ENCODE measurements around the gene MRFAP1L1.
"Not testable (repeated sequence)": the region's sequence is repeated elsewhere in the genome, so short reads cannot be mapped to it uniquely, and the experiment has no call there.

MRFAP1L1 gene

DNA sequence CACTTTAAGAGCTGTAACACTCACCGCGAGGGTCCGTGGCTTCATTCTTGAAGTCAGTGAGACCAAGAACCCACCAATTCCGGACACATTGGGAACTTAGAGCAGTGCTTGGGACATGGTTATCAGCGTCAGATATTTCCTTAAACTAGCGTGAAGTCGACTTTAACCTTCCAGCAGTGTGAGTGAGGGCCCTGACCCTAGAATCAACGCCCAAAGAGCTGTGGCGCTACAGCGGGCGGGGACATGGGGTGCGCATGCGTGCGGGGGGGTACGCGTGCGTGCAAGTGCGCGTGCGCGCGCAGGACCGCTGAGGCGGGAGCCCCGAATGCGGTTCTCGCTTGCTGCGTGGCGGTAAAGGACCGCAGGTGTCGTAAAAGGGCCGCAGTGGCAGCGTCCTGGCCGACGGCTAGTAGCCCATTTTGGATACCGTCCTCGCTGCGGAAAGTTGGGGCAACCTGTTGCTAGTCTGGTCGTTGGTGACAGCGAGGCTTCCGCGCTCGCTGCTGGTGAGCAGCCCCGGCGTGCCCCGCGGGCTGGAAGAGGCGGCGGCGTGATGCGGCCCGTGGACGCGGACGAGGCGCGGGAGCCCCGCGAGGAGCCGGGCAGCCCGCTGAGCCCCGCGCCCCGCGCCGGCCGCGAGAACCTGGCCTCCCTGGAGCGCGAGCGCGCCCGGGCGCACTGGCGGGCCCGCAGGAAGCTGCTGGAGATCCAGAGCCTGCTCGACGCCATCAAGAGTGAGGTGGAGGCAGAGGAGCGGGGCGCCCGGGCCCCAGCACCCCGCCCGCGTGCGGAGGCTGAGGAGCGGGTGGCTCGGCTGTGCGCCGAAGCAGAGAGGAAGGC, 35.8 kb downstream of the MRFAP1L1 start:
- peak overlapping the region; percentile 78 for H3K27ac ChIP-seq (ENCODE audit: low read depth, low read length)
- H3K4me1 ChIP-seq (ENCODE audit: control insufficient read depth, low read length) = peaks cover 36% of the 10 kb centered on the region
- peaks cover 14% of the 10 kb centered on the region; the same call in 1 of the 2 replicates for H4K20me1 ChIP-seq (ENCODE audit: control insufficient read depth, insufficient read depth, low read depth, low read length)
- H3K79me2 ChIP-seq (ENCODE audit: control insufficient read depth, low read length) = peaks cover 46% of the 10 kb centered on the region
- peak overlapping the region; percentile 80 for H3K4me3 ChIP-seq (ENCODE audit: low read length)
- H3K4me2 ChIP-seq (ENCODE audit: low read length) = peak overlapping the region; percentile 64
- H3F3A ChIP-seq (ENCODE audit: control insufficient read depth, insufficient read depth) = no peaks in the 10 kb centered on the region
- no peaks in the 10 kb centered on the region for H3K9me3 ChIP-seq (ENCODE audit: control insufficient read depth, insufficient read depth, low read length)
- H3K27me3 ChIP-seq (ENCODE audit: control insufficient read depth, low read length) = no peaks in the 10 kb centered on the region
- H3K36me3 ChIP-seq (ENCODE audit: control insufficient read depth, low read length) = peaks cover 34% of the 10 kb centered on the region
- no peak for TF ChIP-seq EZH2phosphoT487 (IDR thresholded peaks at IDR 0.05; ENCODE audit: borderline replicate concordance, low read length)
- H3K9me2 ChIP-seq (replicated peaks; ENCODE audit: control insufficient read depth, low read length) = no peaks in the 10 kb centered on the region

DNA sequence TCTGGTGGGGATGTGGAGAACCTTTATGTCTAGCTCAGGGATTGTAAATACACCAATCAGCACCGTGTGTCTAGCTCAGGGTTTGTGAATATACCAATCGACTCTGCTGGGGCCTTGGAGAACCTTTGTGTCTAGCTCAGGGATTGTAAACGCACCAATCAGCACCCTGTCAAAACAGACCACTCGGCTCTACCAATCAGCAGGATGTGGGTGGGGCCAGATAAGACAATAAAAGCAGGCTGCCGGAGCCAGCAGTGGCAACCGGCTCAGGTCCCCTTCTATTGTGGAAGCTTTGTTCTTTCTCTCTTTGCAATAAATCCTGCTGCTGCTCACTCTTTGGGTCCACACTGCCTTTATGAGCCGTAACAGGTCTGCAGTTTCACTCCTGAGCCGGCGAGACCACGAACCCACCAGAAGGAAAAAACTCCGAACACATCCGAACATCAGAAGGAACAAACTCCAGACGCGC, 36.4 kb downstream of the MRFAP1L1 start:
- not testable (repeated sequence) for H3K27me3 ChIP-seq (ENCODE audit: control insufficient read depth, low read length); H3K9me3 ChIP-seq (ENCODE audit: control insufficient read depth, insufficient read depth, low read length); H3K9me2 ChIP-seq (replicated peaks; ENCODE audit: control insufficient read depth, low read length); H3F3A ChIP-seq (ENCODE audit: control insufficient read depth, insufficient read depth)
- peaks cover 30% of the 10 kb centered on the region for H3K36me3 ChIP-seq (ENCODE audit: control insufficient read depth, low read length)
- peak overlapping the region; percentile 78 for H3K27ac ChIP-seq (ENCODE audit: low read depth, low read length)
- H3K4me3 ChIP-seq (ENCODE audit: low read length) = peak overlapping the region; percentile 80
- peaks cover 40% of the 10 kb centered on the region for H3K79me2 ChIP-seq (ENCODE audit: control insufficient read depth, low read length)
- H4K20me1 ChIP-seq (ENCODE audit: control insufficient read depth, insufficient read depth, low read depth, low read length) = peaks cover 14% of the 10 kb centered on the region; the same call in 1 of the 2 replicates
- peak overlapping the region; percentile 64 for H3K4me2 ChIP-seq (ENCODE audit: low read length)
- peaks cover 36% of the 10 kb centered on the region for H3K4me1 ChIP-seq (ENCODE audit: control insufficient read depth, low read length)

GRCh38 chr4:6672541-6673190, 37.0 kb downstream of the MRFAP1L1 start:
- H3K4me1 ChIP-seq (ENCODE audit: control insufficient read depth, low read length) = peaks cover 36% of the 10 kb centered on the region
- not testable (repeated sequence) for H3F3A ChIP-seq (ENCODE audit: control insufficient read depth, insufficient read depth); H3K9me3 ChIP-seq (ENCODE audit: control insufficient read depth, insufficient read depth, low read length); H3K4me2 ChIP-seq (ENCODE audit: low read length); H3K4me3 ChIP-seq (ENCODE audit: low read length); H3K27me3 ChIP-seq (ENCODE audit: control insufficient read depth, low read length); H3K9me2 ChIP-seq (replicated peaks; ENCODE audit: control insufficient read depth, low read length)
- H4K20me1 ChIP-seq (ENCODE audit: control insufficient read depth, insufficient read depth, low read depth, low read length) = peaks cover 14% of the 10 kb centered on the region; the same call in 1 of the 2 replicates
- peaks cover 29% of the 10 kb centered on the region for H3K36me3 ChIP-seq (ENCODE audit: control insufficient read depth, low read length)
- H3K79me2 ChIP-seq (ENCODE audit: control insufficient read depth, low read length) = peaks cover 38% of the 10 kb centered on the region
- peak overlapping the region; percentile 78; the same call in 1 of the 2 replicates for H3K27ac ChIP-seq (ENCODE audit: low read depth, low read length)

DNA sequence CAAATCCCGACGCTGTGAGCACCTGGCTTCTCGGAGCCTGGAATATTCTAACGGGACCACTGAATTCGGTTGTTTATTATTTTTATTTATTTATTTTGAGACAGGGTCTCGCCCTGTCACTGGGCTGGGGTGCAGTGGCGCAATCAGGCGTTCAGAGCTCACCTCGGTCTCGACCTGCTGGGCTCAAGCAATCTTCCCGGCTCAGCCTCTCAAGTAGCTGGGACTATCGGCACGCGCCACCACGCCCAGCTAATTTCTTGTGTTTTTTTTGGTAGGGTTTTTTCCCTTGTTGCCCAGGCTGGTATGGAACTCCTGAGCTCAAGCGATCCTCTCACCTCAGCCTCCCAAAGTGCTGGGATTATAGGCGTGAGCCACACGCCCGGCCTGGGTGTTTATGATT, 37.5 kb downstream of the MRFAP1L1 start:
- Histone ChIP-seq H3K9me2 (replicated peaks; ENCODE audit: control insufficient read depth, low read length) (no peaks in the 10 kb centered on the region), H3K4me3 (ENCODE audit: low read length) (no peak overlapping the region), H4K20me1 (ENCODE audit: control insufficient read depth, insufficient read depth, low read depth, low read length) (peaks cover 14% of the 10 kb centered on the region; the same call in 1 of the 2 replicates), H3K9me3 (ENCODE audit: control insufficient read depth, insufficient read depth, low read length) (no peaks in the 10 kb centered on the region), H3K27me3 (ENCODE audit: control insufficient read depth, low read length) (no peaks in the 10 kb centered on the region), H3F3A (ENCODE audit: control insufficient read depth, insufficient read depth) (no peaks in the 10 kb centered on the region), H3K79me2 (ENCODE audit: control insufficient read depth, low read length) (peaks cover 32% of the 10 kb centered on the region), H3K36me3 (ENCODE audit: control insufficient read depth, low read length) (peaks cover 23% of the 10 kb centered on the region), H3K4me1 (ENCODE audit: control insufficient read depth, low read length) (peaks cover 36% of the 10 kb centered on the region), H3K4me2 (ENCODE audit: low read length) (no peak overlapping the region), H3K27ac (ENCODE audit: low read depth, low read length) (no peak overlapping the region)
- TF ChIP-seq CTCF (IDR thresholded peaks at IDR 0.05; ENCODE audit: low read depth, low read length, poor library complexity, severe bottlenecking) = no peak

Data from DOHH2 (cell line).